GM18498 (cell line): ENCODE data around the gene GAS7.
A peak's percentile ranks its signal among the peaks of the same experiment; 100 is the strongest.

ENCODE experiments used
- ATAC-seq: cut with Tn5 transposase; IDR thresholded peaks from one replicate; pipeline ENCODE4 v1.9.1; 2021; ENCODE audit warnings: mild to moderate bottlenecking, moderate library complexity; ENCODE audit not compliant: unreplicated experiment

The GAS7 gene

GRCh38 chr17:10201680-10202079 is 3.3 kb upstream of the GAS7 start:
- ATAC-seq: no peak

DNA sequence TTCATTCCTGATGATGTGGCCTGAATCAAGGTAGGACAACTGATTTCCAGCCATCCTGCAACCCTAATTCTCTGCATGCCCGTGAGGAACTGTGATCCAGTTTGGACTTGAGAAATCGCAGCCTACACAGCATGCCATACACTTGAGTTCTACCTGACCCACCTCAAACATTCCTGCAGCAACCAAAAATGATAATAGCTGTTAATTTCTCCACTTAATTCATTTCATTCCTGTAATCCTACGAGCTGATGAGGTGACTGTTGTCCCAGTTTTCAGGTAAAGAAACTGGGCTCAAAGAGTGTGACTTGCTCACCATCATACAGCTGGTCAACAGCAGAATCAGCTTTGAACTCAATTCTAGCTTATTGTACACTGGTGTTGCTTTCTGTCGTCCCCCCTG is 2.2 kb upstream of the GAS7 start:
- no peak for ATAC-seq

- ATAC-seq: no peak
Measured at GRCh38 chr17:10200016-10200415, 1.6 kb upstream of the GAS7 start.

GRCh38 chr17:10197721-10198508 is 491 bp downstream of the GAS7 start:
- peak; percentile 1 for ATAC-seq

GRCh38 chr17:10197362-10197720 is 1.1 kb downstream of the GAS7 start:
- ATAC-seq: no peak

DNA sequence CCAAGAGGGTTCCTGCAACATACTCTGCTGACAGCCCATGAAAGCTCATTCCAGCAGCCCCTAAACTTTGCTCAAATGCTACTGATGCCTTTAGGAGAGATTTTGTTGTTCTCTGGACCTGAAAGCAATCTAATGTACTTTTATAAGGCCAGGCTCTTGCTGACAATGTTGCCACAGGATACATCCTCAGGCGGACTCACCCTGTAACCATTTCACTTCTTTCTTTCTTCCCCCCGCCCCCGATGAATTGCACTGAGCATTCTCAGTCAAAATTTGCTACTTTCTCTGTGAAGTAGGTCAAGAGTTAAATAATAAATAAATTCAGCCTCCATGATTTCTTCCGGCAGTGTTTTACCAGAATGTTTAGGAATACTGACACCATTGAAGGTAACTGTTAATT is 1.5 kb downstream of the GAS7 start:
- ATAC-seq: no peak

GRCh38 chr17:10196384-10196895 is 2.0 kb downstream of the GAS7 start:
- no peak for ATAC-seq

DNA sequence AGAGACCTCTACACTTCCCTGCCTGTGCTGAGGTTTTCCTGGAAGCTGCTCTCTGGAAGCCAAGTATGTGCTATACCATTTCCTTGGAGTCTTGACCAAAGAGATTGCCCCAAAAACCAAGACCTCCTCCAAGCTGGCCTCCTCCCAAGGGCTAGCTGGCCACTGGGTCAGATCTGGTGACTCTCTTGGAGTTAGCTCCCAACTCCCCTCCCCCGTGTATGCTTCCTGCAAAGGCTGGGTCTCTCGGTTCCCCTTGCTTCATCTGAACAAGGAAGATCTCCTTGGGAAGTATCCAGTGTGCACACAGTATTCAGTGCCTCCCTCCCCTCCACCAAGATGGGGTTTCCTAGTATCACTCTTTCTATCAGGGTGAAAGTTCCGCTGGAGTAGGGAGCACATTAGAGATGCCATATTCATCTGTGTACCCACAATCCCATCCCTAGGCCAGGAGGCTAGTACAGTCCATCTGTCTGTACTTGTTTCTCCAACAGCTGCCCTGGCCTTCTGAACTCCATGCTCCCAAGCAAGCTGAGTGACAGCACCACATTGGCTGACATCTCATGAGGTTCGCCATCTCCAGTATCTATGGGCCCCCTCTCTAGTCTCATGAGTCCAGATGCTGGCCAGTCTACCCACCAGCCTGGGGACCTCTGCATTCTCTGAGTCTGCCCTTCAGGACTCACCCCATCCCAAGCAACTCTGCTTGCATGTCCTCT is 3.2 kb downstream of the GAS7 start:
- ATAC-seq: no peak

DNA sequence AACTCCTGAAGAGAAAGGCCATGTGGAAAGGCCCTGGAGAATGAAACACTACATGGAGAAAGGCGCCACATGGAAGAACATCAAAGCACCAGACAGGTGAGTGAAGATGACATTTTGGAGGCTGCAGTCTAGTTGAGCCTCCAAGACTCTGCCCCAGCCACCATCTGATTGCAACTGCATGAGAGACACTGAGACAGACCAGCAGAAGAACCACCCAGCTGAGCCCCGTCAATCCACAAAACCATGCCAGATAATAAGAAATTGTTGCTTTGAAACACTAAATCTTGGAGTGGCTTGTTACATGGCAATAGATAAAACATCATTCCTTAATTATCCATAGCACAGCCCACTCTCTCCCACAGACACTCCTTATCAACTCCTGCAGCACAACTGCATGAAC is 4.8 kb downstream of the GAS7 start:
- no peak for ATAC-seq

DNA sequence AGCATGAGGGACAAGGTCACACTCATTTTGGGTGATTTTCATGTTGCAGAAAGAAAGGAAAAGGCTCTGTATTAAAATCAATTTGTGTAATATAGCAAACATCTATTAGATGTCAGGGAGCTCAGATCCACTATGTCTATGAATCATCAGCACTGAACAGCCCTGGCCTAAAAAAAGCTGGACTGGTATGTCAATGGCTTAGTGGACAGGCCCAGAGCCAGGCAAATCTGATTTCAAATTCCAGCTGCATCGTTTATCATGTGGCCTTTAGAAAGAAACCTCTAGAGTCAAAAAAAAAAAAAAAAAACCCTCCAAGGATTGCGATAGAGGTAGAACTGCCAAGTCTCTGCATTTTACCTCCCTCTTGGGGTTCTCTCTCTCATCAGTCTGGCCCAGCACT is 5.4 kb downstream of the GAS7 start:
- ATAC-seq: no peak

GRCh38 chr17:10192461-10192860 is 5.9 kb downstream of the GAS7 start:
- no peak for ATAC-seq

DNA sequence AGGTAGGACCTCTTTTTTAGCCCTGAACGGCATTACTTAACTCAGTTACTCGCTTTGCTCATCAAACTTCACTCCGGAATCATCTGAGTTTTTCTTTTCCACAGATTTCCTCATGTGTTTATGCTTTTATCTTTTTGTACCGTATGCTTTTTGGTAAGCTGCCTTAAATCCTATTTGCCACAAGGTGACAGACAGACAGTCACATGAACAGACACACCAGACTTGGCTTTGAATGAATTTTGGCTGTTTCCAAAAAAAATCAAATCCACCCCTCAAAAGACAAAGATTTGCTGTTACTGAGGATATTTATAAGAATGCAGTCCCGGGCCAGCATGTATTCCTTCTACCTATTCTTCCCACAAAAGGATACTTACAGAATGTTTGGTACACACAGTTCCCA is 10.9 kb downstream of the GAS7 start:
- ATAC-seq: no peak

GRCh38 chr17:10186771-10187410 is 11.5 kb downstream of the GAS7 start:
- peak; percentile 63 for ATAC-seq

DNA sequence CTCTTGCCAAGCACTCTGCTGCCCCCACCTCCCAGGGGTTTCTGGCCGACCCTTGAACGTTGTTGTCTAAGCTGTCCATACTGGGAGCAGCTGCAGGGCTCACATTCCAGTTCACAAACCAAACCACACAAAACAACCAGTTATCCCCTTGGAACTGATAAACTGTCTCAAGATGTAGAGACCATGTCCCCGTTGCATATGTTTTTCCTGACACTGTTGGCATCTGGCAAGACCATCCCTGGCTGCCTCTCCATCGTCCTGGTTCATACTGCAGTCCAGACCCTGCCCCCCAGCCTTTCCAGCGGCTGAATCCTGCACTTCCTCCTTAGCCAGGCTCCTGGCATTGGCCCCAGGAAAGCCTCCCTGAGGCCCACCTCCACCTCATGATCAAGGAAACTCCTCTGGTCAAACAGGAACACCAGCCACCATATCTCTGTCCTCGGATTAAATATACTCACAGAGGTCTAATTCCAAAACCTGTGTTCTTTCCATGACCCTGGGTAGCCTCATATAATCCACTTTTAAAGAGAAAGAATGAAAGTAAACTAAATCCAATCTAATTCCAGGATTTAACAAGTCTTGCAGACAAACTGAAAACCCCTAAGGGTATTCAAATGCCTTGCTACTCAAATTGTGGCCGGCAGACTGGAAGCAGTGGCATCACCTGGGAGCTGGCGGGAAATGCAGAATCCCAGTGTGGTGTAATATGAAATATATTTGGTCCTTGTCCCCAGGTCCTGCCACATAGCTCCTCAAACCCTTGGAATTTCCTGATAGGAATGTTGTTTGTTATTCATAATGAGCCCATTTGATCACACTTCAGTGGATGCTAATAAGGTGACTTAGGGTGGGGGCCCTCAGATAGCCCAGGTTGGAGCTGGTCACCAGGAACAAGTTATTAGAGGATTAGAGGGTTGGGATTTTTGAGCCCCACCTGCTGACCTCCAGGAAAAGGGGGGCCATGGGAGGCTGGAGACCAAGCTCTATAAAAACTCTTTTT is 14.2 kb downstream of the GAS7 start:
- ATAC-seq: no peak

DNA sequence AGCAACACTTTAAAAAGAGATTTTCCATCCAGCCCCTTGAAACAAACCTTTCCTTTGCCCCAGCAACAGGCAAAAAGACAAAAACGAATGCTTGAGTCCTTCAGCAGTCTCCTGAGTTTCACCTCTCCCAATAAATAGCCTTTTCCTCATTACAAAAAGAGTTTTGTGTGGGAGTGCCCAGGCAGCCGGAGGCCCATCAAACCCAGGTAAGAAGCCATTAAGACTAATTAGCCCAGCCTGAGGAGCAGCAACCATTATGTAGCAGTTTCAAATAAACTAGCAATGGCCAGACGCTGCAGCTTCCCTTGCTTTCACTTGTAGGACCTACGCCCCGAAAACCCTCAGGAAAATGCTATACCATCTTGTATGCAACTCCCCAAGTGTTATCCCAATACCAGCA is 15.6 kb downstream of the GAS7 start:
- ATAC-seq: no peak

DNA sequence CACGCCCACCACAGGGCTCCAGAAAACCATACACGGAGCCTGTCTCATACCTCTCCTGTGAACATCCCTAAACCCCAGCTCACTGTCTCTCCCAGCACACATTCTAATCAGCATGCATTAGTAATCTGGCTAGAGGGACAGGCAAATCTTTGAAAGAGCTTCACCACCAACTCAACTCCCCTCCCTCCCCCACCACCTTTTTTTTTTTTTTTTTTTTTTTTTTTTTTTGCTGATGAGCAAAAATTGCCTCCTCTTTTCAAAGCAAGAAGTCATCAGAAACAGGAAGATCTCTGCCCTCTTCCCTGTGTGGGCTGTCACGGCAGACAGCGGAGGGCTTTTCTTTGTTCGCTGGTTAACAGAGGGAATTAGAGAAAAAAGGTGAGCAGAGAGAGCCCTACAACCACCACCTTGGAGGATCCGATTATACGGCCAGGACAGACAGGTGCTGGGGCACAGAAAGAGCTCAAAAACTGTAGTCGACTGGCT is 19.9 kb downstream of the GAS7 start:
- ATAC-seq: no peak

DNA sequence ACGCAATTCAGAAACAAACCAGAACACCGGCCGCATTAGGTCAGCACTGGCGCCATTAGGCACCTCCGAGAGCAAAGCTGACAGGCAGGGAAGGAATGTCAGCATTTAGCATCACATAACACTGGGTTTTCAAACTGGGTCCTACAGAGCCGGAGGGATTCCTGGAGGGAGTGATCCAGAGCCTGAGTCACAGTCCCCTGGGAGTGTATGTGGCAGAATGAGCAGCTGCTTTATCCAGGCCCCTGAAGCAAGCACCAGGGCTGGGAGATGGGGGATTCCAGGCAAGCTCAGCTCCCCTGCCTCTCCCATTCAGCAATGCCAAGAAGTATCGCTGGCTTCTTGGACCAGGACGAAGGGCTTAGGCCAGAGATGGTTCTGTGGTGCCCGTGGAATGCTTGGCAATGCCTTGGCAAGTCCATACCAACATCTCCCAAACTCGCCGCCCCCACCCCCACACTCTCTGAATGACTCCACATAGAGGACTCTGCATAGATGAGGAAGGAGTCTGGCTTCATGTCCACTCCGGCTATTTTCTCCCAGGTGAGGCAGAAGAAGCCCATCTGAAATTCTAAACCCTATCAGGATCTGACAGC is 20.4 kb downstream of the GAS7 start:
- ATAC-seq: no peak

- no peak for ATAC-seq
Measured at GRCh38 chr17:10177131-10177912, 21.1 kb downstream of the GAS7 start.

- ATAC-seq: no peak
Measured at GRCh38 chr17:10173913-10174312, 24.5 kb downstream of the GAS7 start.
